ENCODE results near the gene NFYC.
"Not testable (repeated sequence)": the region's sequence is repeated elsewhere in the genome, so short reads cannot be mapped to it uniquely, and the experiment has no call there.

NFYC gene

GRCh38 chr1:40717955-40718354 is 26.5 kb downstream of the NFYC start:
- no peak for DNase-seq (ENCODE audit: low read depth in 2 of 2)
- no peak for TF ChIP-seq CTCF (IDR thresholded peaks at IDR 0.05; ENCODE audit: low read depth, low read length)
- no peak overlapping the region for H3K4me3 ChIP-seq (replicated peaks in 1 of 2; ENCODE audit: low read depth in 2 of 2, low read length in 2 of 2)

- no peak for TF ChIP-seq CTCF (IDR thresholded peaks at IDR 0.05; ENCODE audit: low read depth, low read length)
- no peak for DNase-seq (ENCODE audit: low read depth in 2 of 2)
- H3K4me3 ChIP-seq (replicated peaks in 1 of 2; ENCODE audit: low read depth in 2 of 2, low read length in 2 of 2), result no peak overlapping the region
Observed at GRCh38 chr1:40720493-40720892, 29.0 kb downstream of the NFYC start.

GRCh38 chr1:40722622-40723021 is 31.1 kb downstream of the NFYC start:
- TF ChIP-seq CTCF (IDR thresholded peaks at IDR 0.05; ENCODE audit: low read depth, low read length), result no peak
- H3K4me3 ChIP-seq (replicated peaks in 1 of 2; ENCODE audit: low read depth in 2 of 2, low read length in 2 of 2), result no peak overlapping the region
- no peak for DNase-seq (ENCODE audit: low read depth in 2 of 2)

GRCh38 chr1:40723196-40723955 is 31.9 kb downstream of the NFYC start:
- DNase-seq (ENCODE audit: low read depth in 2 of 2), result no peak
- no peak overlapping the region for H3K4me3 ChIP-seq (replicated peaks in 1 of 2; ENCODE audit: low read depth in 2 of 2, low read length in 2 of 2)

GRCh38 chr1:40727662-40728061 is 36.2 kb downstream of the NFYC start:
- DNase-seq (ENCODE audit: low read depth in 2 of 2), result peak in 1 of 2 donors; percentile 82
- H3K4me3 ChIP-seq (replicated peaks in 1 of 2; ENCODE audit: low read depth in 2 of 2, low read length in 2 of 2), result not testable (repeated sequence)

More at GRCh38 chr1:40723196-40723955, 31.9 kb downstream of the NFYC start:
- no peak for TF ChIP-seq CTCF (IDR thresholded peaks at IDR 0.05; ENCODE audit: low read depth, low read length)

- H3K4me3 ChIP-seq (replicated peaks in 1 of 2; ENCODE audit: low read depth in 2 of 2, low read length in 2 of 2); DNase-seq (ENCODE audit: low read depth in 2 of 2): not testable (repeated sequence)
Observed at GRCh38 chr1:40729316-40729862, 37.9 kb downstream of the NFYC start.

GRCh38 chr1:40732756-40733301 is 41.3 kb downstream of the NFYC start:
- no peak overlapping the region for H3K4me3 ChIP-seq (replicated peaks in 1 of 2; ENCODE audit: low read depth in 2 of 2, low read length in 2 of 2)
- TF ChIP-seq CTCF (IDR thresholded peaks at IDR 0.05; ENCODE audit: low read depth, low read length), result no peak
- DNase-seq (ENCODE audit: low read depth in 2 of 2), result peak in 1 of 2 donors; percentile 31
